K562 (cell line): ENCODE results near the gene NPC1L1. TPM values are rescaled to one million over a fixed set of nuclear protein-coding genes. Genes with fewer than 3 reads are reported as not detected.

Experiments
- BRD4 ChIP-seq: fragments of 200-600 bp; sonication (generic); IDR thresholded peaks from 2 replicates; pipeline ENCODE4 v1.6.1; 2017; ENCODE audit warnings: inconsistent platforms
- CEBPZ ChIP-seq: fragments of 150-350 bp; IDR thresholded peaks from 2 replicates; pipeline ENCODE4 v1.6.1; 2014; ENCODE audit warnings: low read depth, mild to moderate bottlenecking, low read length, borderline replicate concordance
- E2F8 ChIP-seq: fragments of 450-650 bp; IDR thresholded peaks from 2 replicates; pipeline ENCODE4 v1.7.1; 2018; ENCODE audit warnings: mild to moderate bottlenecking, low read depth; ENCODE audit not compliant: partially characterized antibody
- IRF9 ChIP-seq: fragments of 450-650 bp; IDR thresholded peaks from 2 replicates; pipeline ENCODE4 v1.6.1; 2016; ENCODE audit warnings: missing biosample characterization, missing genetic modification characterization
- L3MBTL2 ChIP-seq: fragments of 450-650 bp; IDR thresholded peaks from 2 replicates; pipeline ENCODE4 v1.6.1; 2016; ENCODE audit warnings: mild to moderate bottlenecking, moderate library complexity
- OTX1 ChIP-seq: fragments of 450-650 bp; formaldehyde crosslinking; IDR thresholded peaks from 2 replicates; pipeline ENCODE4 v1.4.0; 2022; ENCODE audit warnings: mild to moderate bottlenecking
- POLR3A ChIP-seq: IDR thresholded peaks from 2 replicates; pipeline ENCODE4 v1.6.1; 2011; ENCODE audit warnings: borderline replicate concordance, mild to moderate bottlenecking, moderate library complexity; ENCODE audit not compliant: insufficient read length, insufficient read depth; ENCODE audit errors: extremely low read depth
- SMARCA4 ChIP-seq: fragments of 450-650 bp; IDR thresholded peaks from 2 replicates; pipeline ENCODE4 v1.6.1; 2016
- SMARCC2 ChIP-seq: fragments of 450-650 bp; IDR thresholded peaks from 2 replicates; pipeline ENCODE4 v1.6.1; 2017; ENCODE audit warnings: antibody characterized with exemption, moderate library complexity, mild to moderate bottlenecking, low read depth
- STAT5B ChIP-seq: fragments of 250-450 bp; sonication (Bioruptor Pico); IDR thresholded peaks from 2 replicates; pipeline ENCODE4 v1.8.0; 2021; ENCODE audit warnings: mild to moderate bottlenecking, inconsistent platforms
- ZBTB33 ChIP-seq: sonication (generic); formaldehyde crosslinking; IDR thresholded peaks from 2 replicates; pipeline ENCODE4 v1.8.1; 2023; ENCODE audit warnings: mild to moderate bottlenecking, missing genetic modification reagents
- ZC3H8 ChIP-seq: fragments of 450-650 bp; IDR thresholded peaks from 2 replicates; pipeline ENCODE4 v1.6.1; 2017
- ZFP91 ChIP-seq: sonication (generic); formaldehyde crosslinking; IDR thresholded peaks from 2 replicates; pipeline ENCODE4 v1.8.0; 2022; ENCODE audit warnings: mild to moderate bottlenecking, missing genetic modification reagents
- ZNF165 ChIP-seq: fragments of 250-450 bp; sonication (Bioruptor Pico); IDR thresholded peaks from 2 replicates; pipeline ENCODE4 v1.4.0; 2020; ENCODE audit warnings: borderline replicate concordance
- ZNF431 ChIP-seq: sonication (generic); formaldehyde crosslinking; IDR thresholded peaks from 2 replicates; pipeline ENCODE4 v1.8.0; 2022; ENCODE audit warnings: mild to moderate bottlenecking, missing genetic modification reagents
- polyA plus RNA-seq, 8 experiments: library from polyadenylated mRNA; depleted of rRNA in 4 of 8; stranded (reverse) in 5 of 8; unstranded in 3 of 8; fragments of >200 nt; fragmentation: Nextera tagmentation in 2 of 8; fragmentation: Illumina TruSeq in 1 of 8; extraction: Ambion mirVana in 2 of 8; extraction: Trizol in 1 of 8; gene quantifications; 2 replicates each; pipeline versions ENCODE4 v1.2.1 to v1.2.3, GENCODE V29; 2011 to 2014; ENCODE audit warnings: inconsistent platforms in 1 of 8, missing spikeins in 1 of 8
- total RNA-seq, 7 experiments: library from RNA; depleted of rRNA in 6 of 7; stranded (reverse); fragments of >200 nt in 6 of 7; fragmentation: Illumina TruSeq in 2 of 7; extraction: Trizol in 2 of 7; gene quantifications; 2 replicates each; pipeline versions ENCODE4 v1.2.1 to v1.2.3, GENCODE V29; 2011 to 2021; ENCODE audit warnings: low replicate concordance in 1 of 7

NPC1L1 gene
- total and polyA plus RNA-seq, 9 of the 15 experiments (the other 6 are each of a cell fraction or from before 2014, with no cell fraction given), result 0.01 to 0.18 (median 0.07) TPM; not detected in 4

- TF ChIP-seq OTX1 (CRISPR knock-in tag) (no peak), ZFP91 (CRISPR knock-in tag) (no peak), SMARCC2 (no peak), E2F8 (no peak), ZNF165 (CRISPR knock-in tag) (no peak), CEBPZ (no peak), IRF9 (tag) (no peak), ZNF431 (CRISPR knock-in tag) (no peak), L3MBTL2 (peak; percentile 89; the same call in 1 of the 2 replicates), POLR3A (no peak), BRD4 (no peak), ZC3H8 (no peak), STAT5B (CRISPR knock-in tag) (no peak), SMARCA4 (no peak), ZBTB33 (CRISPR knock-in tag) (no peak; the same call in 1 of the 2 replicates)
Observed at GRCh38 chr7:44581879-44582603, 40.9 kb upstream of the NPC1L1 start, which contains the start of gene TMED4 (continued).
